HG03064 (cell line): ENCODE data around the gene SECISBP2L.
"Not testable (repeated sequence)": the region's sequence is repeated elsewhere in the genome, so short reads cannot be mapped to it uniquely, and the experiment has no call there.

Source experiments
- ATAC-seq: cut with Tn5 transposase; IDR thresholded peaks from one replicate; pipeline ENCODE4 v1.9.1; 2021; ENCODE audit warnings: low read depth; ENCODE audit not compliant: unreplicated experiment

Gene SECISBP2L

GRCh38 chr15:49046220-49047102 is at the start of gene SECISBP2L:
SECISBP2L (minus strand) TSS chr15:49046446; CDS start chr15:49046299, 147 bp downstream.
- peak; percentile 90 for ATAC-seq

GRCh38 chr15:49094923-49095322 is 48.7 kb upstream of the SECISBP2L start:
- no peak for ATAC-seq

- ATAC-seq, result no peak
Measured at GRCh38 chr15:49093252-49094105, 47.2 kb upstream of the SECISBP2L start.

GRCh38 chr15:49088996-49089395 is 42.8 kb upstream of the SECISBP2L start:
- no peak for ATAC-seq

GRCh38 chr15:49085696-49086459 is 39.6 kb upstream of the SECISBP2L start:
- ATAC-seq, result no peak

GRCh38 chr15:49084285-49084570 is 38.0 kb upstream of the SECISBP2L start:
- no peak for ATAC-seq

- no peak for ATAC-seq
Measured at GRCh38 chr15:49083401-49084284, 37.4 kb upstream of the SECISBP2L start.

- ATAC-seq, result no peak
Measured at GRCh38 chr15:49082960-49083359, 36.7 kb upstream of the SECISBP2L start.

GRCh38 chr15:49079340-49080039 is 33.2 kb upstream of the SECISBP2L start:
- no peak for ATAC-seq

- no peak for ATAC-seq
Measured at GRCh38 chr15:49075881-49076280, 29.6 kb upstream of the SECISBP2L start.

GRCh38 chr15:49074589-49075287 is 28.5 kb upstream of the SECISBP2L start:
- not testable (repeated sequence) for ATAC-seq

GRCh38 chr15:49066372-49066771 is 20.1 kb upstream of the SECISBP2L start:
- no peak for ATAC-seq

- no peak for ATAC-seq
Measured at GRCh38 chr15:49064884-49065283, 18.6 kb upstream of the SECISBP2L start.

- no peak for ATAC-seq
Measured at GRCh38 chr15:49064281-49064653, 18.0 kb upstream of the SECISBP2L start.

- ATAC-seq, result no peak
Measured at GRCh38 chr15:49063402-49064280, 17.4 kb upstream of the SECISBP2L start.

- no peak for ATAC-seq
Measured at GRCh38 chr15:49062900-49063299, 16.7 kb upstream of the SECISBP2L start.

- ATAC-seq, result no peak
Measured at GRCh38 chr15:49060710-49061495, 14.7 kb upstream of the SECISBP2L start.
